ENCODE data around the gene LRRC4C. TPM values are rescaled to one million over a fixed set of nuclear protein-coding genes. Genes with fewer than 3 reads are reported as not detected.
A peak's percentile ranks its signal among the peaks of the same experiment; 100 is the strongest.

LRRC4C gene
- total and polyA plus RNA-seq, 4 donors: 0.33 to 5.3 (median 0.43) TPM

- Histone ChIP-seq H3K36me3 (ENCODE audit: control insufficient read depth in 4 of 4, insufficient read depth in 4 of 4, low read length in 4 of 4) (no peaks in the 10 kb centered on the region), H3K27me3 (ENCODE audit: control insufficient read depth in 3 of 3, insufficient read depth in 3 of 3, low read length in 2 of 3) (no peaks in the 10 kb centered on the region), H3K4me3 (no peak overlapping the region), H3K9ac (ENCODE audit: insufficient read depth in 1 of 2, low read length in 2 of 2) (no peak overlapping the region), H3K27ac (ENCODE audit: low read depth in 1 of 2, low read length in 1 of 2) (no peak overlapping the region), H3K9me3 (ENCODE audit: control insufficient read depth in 4 of 4, insufficient read depth in 3 of 4, low read length in 3 of 4) (no peaks in the 10 kb centered on the region), H3K4me1 (ENCODE audit: control insufficient read depth in 5 of 5, insufficient read depth in 5 of 5, low read length in 5 of 5) (no peaks in the 10 kb centered on the region)
- WGBS, 2 donors: 89 to 92% methylated on average over 8 of the region's 8 CpGs
- ATAC-seq (ENCODE audit: insufficient read depth, low FRiP score) (no peak), DNase-seq (no peak)
- TF ChIP-seq, protein P1, sequence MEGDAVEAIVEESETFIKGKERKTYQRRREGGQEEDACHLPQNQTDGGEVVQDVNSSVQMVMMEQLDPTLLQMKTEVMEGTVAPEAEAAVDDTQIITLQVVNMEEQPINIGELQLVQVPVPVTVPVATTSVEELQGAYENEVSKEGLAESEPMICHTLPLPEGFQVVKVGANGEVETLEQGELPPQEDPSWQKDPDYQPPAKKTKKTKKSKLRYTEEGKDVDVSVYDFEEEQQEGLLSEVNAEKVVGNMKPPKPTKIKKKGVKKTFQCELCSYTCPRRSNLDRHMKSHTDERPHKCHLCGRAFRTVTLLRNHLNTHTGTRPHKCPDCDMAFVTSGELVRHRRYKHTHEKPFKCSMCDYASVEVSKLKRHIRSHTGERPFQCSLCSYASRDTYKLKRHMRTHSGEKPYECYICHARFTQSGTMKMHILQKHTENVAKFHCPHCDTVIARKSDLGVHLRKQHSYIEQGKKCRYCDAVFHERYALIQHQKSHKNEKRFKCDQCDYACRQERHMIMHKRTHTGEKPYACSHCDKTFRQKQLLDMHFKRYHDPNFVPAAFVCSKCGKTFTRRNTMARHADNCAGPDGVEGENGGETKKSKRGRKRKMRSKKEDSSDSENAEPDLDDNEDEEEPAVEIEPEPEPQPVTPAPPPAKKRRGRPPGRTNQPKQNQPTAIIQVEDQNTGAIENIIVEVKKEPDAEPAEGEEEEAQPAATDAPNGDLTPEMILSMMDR (IDR thresholded peaks at IDR 0.05; ENCODE audit: control extremely low read depth, extremely low read depth): no peak
Measured at GRCh38 chr11:41274831-41275230, 184.6 kb downstream of the LRRC4C start.

DNA sequence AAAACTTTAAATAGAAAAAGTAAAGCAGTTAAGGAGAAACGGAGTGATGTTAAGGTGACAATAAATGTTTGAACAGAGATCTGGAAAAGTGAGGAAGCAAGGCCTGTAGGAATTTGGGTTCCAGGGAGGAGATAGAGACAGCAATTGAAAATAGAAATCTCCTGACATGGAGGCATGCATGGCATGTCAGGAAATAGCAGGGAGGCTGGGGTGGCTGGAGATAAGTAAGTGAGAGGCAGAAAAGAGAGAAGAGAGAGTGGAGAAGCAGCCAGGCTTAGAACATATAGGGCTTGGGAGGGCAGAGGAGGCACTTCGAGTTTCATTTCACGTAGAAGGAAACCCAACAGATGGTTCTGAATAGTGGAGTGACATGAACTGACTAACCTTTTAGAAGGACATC is 185.5 kb downstream of the LRRC4C start:
- no peak for ATAC-seq (ENCODE audit: insufficient read depth, low FRiP score)

DNA sequence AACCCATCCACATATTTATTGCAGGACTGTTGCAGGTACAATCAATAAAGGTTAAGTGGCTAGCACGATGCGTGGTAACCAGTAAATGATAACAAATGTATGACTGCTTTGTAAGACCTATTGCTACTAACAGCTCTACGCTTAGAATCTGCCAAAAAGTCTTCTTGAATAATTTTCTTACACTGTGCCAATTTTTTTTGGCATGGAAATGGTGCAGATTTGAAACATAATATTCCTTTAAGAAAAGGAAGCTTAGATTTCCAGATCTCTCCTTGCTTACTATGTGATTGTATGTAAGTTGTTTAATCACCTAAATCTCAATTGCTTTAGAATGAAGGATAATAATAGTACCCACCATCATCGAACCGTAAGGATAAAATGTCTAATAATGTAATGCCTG is 192.0 kb downstream of the LRRC4C start:
- no peaks in the 10 kb centered on the region for H3K36me3 ChIP-seq (ENCODE audit: control insufficient read depth in 4 of 4, insufficient read depth in 4 of 4, low read length in 4 of 4)
- H3K27ac ChIP-seq (ENCODE audit: low read depth in 1 of 2, low read length in 1 of 2): no peak overlapping the region
- H3K9me3 ChIP-seq (ENCODE audit: control insufficient read depth in 4 of 4, insufficient read depth in 3 of 4, low read length in 3 of 4): no peaks in the 10 kb centered on the region
- DNase-seq (peak in 2 of 3 donors; percentile 24 to 43), ATAC-seq (ENCODE audit: insufficient read depth, low FRiP score) (no peak)
- WGBS, 2 donors: 68 to 78% methylated on average over 5 of the region's 5 CpGs
- no peaks in the 10 kb centered on the region for H3K27me3 ChIP-seq (ENCODE audit: control insufficient read depth in 3 of 3, insufficient read depth in 3 of 3, low read length in 2 of 3)
- no peak overlapping the region for H3K9ac ChIP-seq (ENCODE audit: insufficient read depth in 1 of 2, low read length in 2 of 2)
- TF ChIP-seq, protein P1 (IDR thresholded peaks at IDR 0.05; ENCODE audit: control extremely low read depth, extremely low read depth): no peak
- H3K4me1 ChIP-seq (ENCODE audit: control insufficient read depth in 5 of 5, insufficient read depth in 5 of 5, low read length in 5 of 5): no peaks in the 10 kb centered on the region
- no peak overlapping the region for H3K4me3 ChIP-seq

More for the DNA sequence above, 185.5 kb downstream of the LRRC4C start:
- Histone ChIP-seq H3K36me3 (ENCODE audit: control insufficient read depth in 4 of 4, insufficient read depth in 4 of 4, low read length in 4 of 4) (no peaks in the 10 kb centered on the region), H3K9me3 (ENCODE audit: control insufficient read depth in 4 of 4, insufficient read depth in 3 of 4, low read length in 3 of 4) (no peaks in the 10 kb centered on the region), H3K9ac (ENCODE audit: insufficient read depth in 1 of 2, low read length in 2 of 2) (no peak overlapping the region), H3K27me3 (ENCODE audit: control insufficient read depth in 3 of 3, insufficient read depth in 3 of 3, low read length in 2 of 3) (no peaks in the 10 kb centered on the region), H3K4me3 (no peak overlapping the region), H3K27ac (ENCODE audit: low read depth in 1 of 2, low read length in 1 of 2) (no peak overlapping the region), H3K4me1 (ENCODE audit: control insufficient read depth in 5 of 5, insufficient read depth in 5 of 5, low read length in 5 of 5) (no peaks in the 10 kb centered on the region)
- no peak for DNase-seq
- TF ChIP-seq, protein P1 (IDR thresholded peaks at IDR 0.05; ENCODE audit: control extremely low read depth, extremely low read depth): no peak
- 88 to 91% methylated on average over 3 of the region's 3 CpGs for WGBS, 2 donors

GRCh38 chr11:41256041-41256440 is 203.4 kb downstream of the LRRC4C start:
- no peaks in the 10 kb centered on the region for H3K36me3 ChIP-seq (ENCODE audit: control insufficient read depth in 4 of 4, insufficient read depth in 4 of 4, low read length in 4 of 4)
- no peak overlapping the region for H3K27ac ChIP-seq (ENCODE audit: low read depth in 1 of 2, low read length in 1 of 2)
- no peaks in the 10 kb centered on the region for H3K9me3 ChIP-seq (ENCODE audit: control insufficient read depth in 4 of 4, insufficient read depth in 3 of 4, low read length in 3 of 4)
- TF ChIP-seq, protein P1 (IDR thresholded peaks at IDR 0.05; ENCODE audit: control extremely low read depth, extremely low read depth): no peak
- no peak overlapping the region for H3K4me3 ChIP-seq
- H3K27me3 ChIP-seq (ENCODE audit: control insufficient read depth in 3 of 3, insufficient read depth in 3 of 3, low read length in 2 of 3): no peaks in the 10 kb centered on the region
- H3K4me1 ChIP-seq (ENCODE audit: control insufficient read depth in 5 of 5, insufficient read depth in 5 of 5, low read length in 5 of 5): no peaks in the 10 kb centered on the region
- WGBS, 2 donors: 50 to 51% methylated on average over 3 of the region's 3 CpGs
- ATAC-seq (ENCODE audit: insufficient read depth, low FRiP score) (no peak), DNase-seq (peak in 1 of 3 donors; percentile 1)
- H3K9ac ChIP-seq (ENCODE audit: insufficient read depth in 1 of 2, low read length in 2 of 2): no peak overlapping the region

Measured in lung (tissue), 12 donors.